ENCODE data around the gene PLCB1.

GRCh38 chr20:8414586-8415274 is 282.7 kb downstream of the PLCB1 start:
- TF ChIP-seq POLR2AphosphoS5 (IDR thresholded peaks at IDR 0.05; ENCODE audit: borderline replicate concordance, low read depth, low read length) (peak; percentile 34; the same call in 1 of the 2 replicates), EZH2 (IDR thresholded peaks at IDR 0.05) (no peak), FOXP2 (optimal IDR thresholded peaks at IDR 0.05; ENCODE audit: control extremely low read depth, extremely low read length, insufficient read depth) (no peak)

All from SK-N-MC (cell line).